Measurements from ENCODE around the gene EXOSC6.

DNA sequence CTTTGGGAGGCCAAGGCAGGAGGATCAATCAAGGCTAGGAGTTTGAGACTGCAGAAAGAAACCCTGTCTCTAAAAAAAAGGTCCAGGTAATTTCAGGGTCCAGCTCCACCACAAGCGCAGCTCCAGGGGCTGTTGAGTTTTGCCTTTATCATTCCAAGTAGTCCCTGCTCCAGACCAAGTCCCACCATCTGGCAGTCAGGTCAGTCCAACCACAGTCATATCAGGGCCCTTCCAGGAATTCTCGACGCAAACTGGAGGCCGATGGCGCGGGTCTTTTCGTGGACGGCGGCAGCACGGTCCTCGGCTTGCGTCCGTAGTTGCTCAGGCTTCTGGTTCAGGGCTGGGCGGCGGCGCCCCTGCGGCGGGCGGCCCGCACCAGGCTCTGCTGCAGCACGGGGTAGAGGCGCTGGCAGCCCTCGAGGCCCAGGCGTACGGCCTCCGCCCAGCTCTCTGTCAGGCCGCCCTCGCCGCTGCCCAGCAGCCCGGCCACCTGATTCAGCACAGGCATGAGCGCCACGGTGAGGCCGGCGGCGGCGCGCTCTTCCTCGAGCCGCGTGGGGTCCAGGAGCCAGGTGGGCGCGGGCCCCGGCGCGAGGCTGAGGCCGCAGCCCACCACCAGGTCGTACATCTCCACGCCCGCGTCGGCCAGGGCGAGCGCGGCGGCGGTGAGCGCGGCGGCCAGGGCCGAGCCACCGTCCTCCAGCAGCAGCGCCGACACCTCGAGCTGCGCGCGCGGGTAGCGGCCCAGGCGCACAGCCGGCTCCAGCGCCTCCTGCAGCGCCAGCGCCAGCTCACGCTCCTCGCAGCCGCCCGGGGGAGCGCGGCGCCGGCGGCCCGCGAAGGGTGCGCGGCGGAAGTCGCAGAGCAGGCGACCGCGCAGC, 752 bp downstream of the EXOSC6 start:
- no peak for TF ChIP-seq YY1 (IDR thresholded peaks at IDR 0.05; ENCODE audit: low read depth)
- TF ChIP-seq, protein P1, sequence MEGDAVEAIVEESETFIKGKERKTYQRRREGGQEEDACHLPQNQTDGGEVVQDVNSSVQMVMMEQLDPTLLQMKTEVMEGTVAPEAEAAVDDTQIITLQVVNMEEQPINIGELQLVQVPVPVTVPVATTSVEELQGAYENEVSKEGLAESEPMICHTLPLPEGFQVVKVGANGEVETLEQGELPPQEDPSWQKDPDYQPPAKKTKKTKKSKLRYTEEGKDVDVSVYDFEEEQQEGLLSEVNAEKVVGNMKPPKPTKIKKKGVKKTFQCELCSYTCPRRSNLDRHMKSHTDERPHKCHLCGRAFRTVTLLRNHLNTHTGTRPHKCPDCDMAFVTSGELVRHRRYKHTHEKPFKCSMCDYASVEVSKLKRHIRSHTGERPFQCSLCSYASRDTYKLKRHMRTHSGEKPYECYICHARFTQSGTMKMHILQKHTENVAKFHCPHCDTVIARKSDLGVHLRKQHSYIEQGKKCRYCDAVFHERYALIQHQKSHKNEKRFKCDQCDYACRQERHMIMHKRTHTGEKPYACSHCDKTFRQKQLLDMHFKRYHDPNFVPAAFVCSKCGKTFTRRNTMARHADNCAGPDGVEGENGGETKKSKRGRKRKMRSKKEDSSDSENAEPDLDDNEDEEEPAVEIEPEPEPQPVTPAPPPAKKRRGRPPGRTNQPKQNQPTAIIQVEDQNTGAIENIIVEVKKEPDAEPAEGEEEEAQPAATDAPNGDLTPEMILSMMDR (IDR thresholded peaks at IDR 0.05), result no peak
- no peak for TF ChIP-seq POLR2AphosphoS5 (IDR thresholded peaks at IDR 0.05; ENCODE audit: low read depth, low read length)
- peak; percentile 66; the same call in 1 of the 2 replicates for TF ChIP-seq MXI1 (IDR thresholded peaks at IDR 0.05; ENCODE audit: low read depth, low read length)
- TF ChIP-seq, protein P2, sequence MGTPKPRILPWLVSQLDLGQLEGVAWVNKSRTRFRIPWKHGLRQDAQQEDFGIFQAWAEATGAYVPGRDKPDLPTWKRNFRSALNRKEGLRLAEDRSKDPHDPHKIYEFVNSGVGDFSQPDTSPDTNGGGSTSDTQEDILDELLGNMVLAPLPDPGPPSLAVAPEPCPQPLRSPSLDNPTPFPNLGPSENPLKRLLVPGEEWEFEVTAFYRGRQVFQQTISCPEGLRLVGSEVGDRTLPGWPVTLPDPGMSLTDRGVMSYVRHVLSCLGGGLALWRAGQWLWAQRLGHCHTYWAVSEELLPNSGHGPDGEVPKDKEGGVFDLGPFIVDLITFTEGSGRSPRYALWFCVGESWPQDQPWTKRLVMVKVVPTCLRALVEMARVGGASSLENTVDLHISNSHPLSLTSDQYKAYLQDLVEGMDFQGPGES (IDR thresholded peaks at IDR 0.05; ENCODE audit: low read depth, low read length), result no peak
- no peak for TF ChIP-seq SIN3A (IDR thresholded peaks at IDR 0.05; ENCODE audit: borderline replicate concordance, low read depth, low read length)
- TF ChIP-seq, protein P3, sequence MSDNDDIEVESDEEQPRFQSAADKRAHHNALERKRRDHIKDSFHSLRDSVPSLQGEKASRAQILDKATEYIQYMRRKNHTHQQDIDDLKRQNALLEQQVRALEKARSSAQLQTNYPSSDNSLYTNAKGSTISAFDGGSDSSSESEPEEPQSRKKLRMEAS (IDR thresholded peaks at IDR 0.05; ENCODE audit: low read depth), result 0 out of 2 replicates have a peak, but pooled peaks have one; percentile 19
- TF ChIP-seq FOXM1 (IDR thresholded peaks at IDR 0.05; ENCODE audit: low read depth), result no peak
- no peak for TF ChIP-seq GABPA (IDR thresholded peaks at IDR 0.05; ENCODE audit: low read depth)

Measured in SK-N-SH (cell line).